Left ventricle myocardium superior (tissue), 1 donor: Measurements from ENCODE around the gene DEFB124. TPM values are rescaled to one million over a fixed set of nuclear protein-coding genes. Genes with fewer than 3 reads are reported as not detected.
"Not testable (repeated sequence)": the region's sequence is repeated elsewhere in the genome, so short reads cannot be mapped to it uniquely, and the experiment has no call there.

Experiments used
- ATAC-seq: fragments of 200-7000 bp; cut with Tn5 transposase; one replicate; pipeline ENCODE4 v1.9.1; 2020; ENCODE audit warnings: mild to moderate bottlenecking, moderate library complexity
- DNase-seq: peaks from one replicate; pipeline ENCODE4 v3.0.0-alpha.2; 2020
- intact Hi-C: fragments of 100-400 bp; cut with micrococcal nuclease; formaldehyde crosslinking; loops from one replicate; pipeline ENCODE4 v1.11.0; 2022
- total RNA-seq: library from RNA; stranded (reverse); fragmentation: NEBNext Ultra II Directional; extraction: Animal tissue kit (Norgen Biotek cat#: 25700); gene quantifications from one replicate; pipeline ENCODE4 v1.2.1, GENCODE V29; 2021
- donor health status: DM: no; HTN: yes; CAD: no; lungs with severe emphysema.

Gene DEFB124
- total RNA-seq, 1 donor from 2014 or later: not detected

DNA sequence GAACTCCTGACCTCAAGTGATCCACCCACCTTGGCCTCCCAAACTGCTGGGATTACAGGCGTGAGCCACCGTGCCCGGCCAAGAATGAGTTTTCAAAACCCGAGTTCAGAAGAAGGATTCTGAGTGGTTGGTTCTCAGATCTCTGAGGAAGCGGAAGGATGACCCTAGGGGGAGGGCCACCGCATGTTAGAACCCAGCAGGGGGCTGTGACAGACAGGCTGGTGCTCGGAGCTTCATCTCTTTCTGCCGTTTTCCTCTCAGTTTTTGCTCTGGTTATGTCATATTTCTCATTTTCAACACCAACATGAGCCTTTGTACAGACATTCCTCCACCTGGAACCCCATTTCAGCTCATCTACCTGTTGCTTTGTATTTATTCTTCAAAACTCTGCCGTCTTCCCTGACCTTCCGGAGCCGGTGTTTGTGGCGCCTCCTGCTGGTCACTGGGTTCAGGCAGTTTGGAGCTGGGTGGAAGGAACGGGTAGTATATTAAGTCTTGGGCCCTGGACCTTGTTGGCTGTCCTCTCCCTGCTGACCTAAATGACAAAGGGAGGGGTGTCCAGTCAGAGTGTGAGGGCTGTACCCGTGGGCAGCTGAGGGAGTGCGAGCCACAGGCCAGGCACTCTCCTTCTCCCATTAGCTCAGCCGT, 34.8 kb downstream of the DEFB124 start, which contains the start of gene DEFB123:
DEFB123 (plus strand) TSS at position 621 of the 648 bp plus-strand sequence. CDS start 67 bp downstream, outside the sequence.
- no peak for DNase-seq

DNA sequence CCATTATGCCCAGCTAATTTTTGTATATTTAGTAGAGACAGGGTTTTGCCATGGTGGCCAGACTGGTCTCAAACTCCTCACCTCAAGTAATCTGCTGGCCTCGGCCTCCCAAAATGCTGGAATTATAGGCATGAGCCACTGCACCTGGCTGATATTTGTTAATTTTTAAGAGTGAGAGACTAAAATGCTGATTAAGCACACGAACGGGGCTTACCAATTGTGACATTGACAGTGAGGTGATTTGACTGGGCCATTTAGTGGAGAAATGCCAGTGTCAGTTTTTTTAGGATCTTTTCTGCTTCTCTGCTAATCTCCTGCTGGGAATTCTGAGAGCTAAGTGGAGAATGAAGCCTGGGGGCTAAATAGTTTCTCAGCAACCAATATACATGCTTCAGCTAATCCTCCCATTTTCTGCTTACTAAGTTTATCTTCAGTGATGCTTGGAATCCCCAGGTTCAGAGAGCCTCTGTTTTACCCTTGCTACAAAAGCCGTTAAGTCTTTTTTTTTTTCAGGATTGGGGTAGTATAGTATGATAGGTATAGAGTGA, 44.3 kb downstream of the DEFB124 start:
- ATAC-seq: no peak
- intact Hi-C loops: no loop called here

More for the DNA sequence above, 34.8 kb downstream of the DEFB124 start, which contains the start of gene DEFB123:
- intact Hi-C loops: no loop called here
- no peak for ATAC-seq

DNA sequence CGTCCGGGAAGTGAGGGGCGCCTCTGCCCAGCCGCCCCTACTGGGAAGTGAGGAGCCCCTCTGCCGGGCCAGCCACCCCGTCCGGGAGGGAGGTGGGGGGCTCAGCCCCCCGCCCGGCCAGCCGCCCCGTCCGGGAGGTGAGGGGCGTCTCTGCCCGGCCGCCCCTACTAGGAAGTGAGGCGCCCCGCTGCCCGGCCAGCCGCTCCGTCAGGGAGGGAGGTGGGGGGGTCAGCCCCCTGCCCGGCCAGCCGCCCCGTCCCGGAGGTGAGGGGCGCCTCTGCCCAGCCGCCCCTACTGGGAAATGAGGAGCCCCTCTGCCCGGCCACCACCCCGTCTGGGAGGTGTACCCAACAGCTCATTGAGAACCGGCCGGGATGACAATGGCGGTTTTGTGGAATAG, 47.4 kb downstream of the DEFB124 start:
- ATAC-seq, DNase-seq, intact Hi-C loops: not testable (repeated sequence)

More for the DNA sequence above, 44.3 kb downstream of the DEFB124 start:
- DNase-seq: no peak

- DNase-seq, intact Hi-C loops, ATAC-seq: not testable (repeated sequence)
Observed at GRCh38 chr20:31426891-31427551, 47.9 kb downstream of the DEFB124 start.

- ATAC-seq: no peak
- no peak for DNase-seq
- intact Hi-C loops: no loop called here
Observed at GRCh38 chr20:31425797-31426196, 49.1 kb downstream of the DEFB124 start.

DNA sequence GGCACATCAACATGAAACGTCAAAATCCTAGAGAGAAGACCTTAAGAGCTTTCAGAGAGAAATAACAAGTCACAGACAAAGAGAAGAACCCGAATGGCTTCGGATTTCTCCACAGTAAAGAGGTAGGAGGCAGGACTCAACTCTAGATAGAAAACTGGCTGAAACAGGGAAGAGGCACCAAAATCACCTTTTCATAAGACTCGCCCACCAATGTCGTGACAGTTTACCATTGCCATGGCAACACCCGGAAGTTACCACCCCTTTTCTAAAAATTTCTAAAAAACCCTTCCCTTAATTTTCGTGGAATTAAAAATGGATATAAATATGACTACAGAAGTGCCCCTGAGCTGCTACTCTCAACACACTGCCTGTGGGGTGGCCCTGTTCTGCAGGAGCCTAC, 56.6 kb downstream of the DEFB124 start:
- DNase-seq (no peak), ATAC-seq (no peak)
- intact Hi-C loops: no loop called here

DNA sequence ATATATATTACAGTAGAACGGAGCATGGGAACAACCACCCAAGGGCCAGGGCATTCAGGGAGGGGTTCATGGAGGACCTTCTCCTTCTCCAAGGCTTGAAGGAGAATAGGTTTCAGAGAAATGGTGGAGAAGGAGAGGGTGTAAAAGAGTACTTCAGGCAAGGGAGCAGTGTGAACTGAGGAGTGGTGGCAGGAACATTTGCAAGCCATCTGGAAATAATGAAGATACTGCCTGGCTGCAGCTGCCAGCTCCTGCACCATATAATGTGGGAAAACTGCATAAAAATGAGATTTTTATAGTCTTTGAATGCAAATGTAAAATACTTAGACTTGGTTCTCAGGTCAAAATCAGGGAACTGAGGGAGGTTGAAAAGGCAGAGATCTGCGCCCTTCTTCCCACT, 59.3 kb downstream of the DEFB124 start:
- DNase-seq: no peak
- intact Hi-C loops: no loop called here
- ATAC-seq: no peak

Other genes starting within 250 kb of the DEFB124 start
- gene DEFB115, start 217.5 kb downstream of the DEFB124 start, total RNA-seq: not detected
- not detected for gene DEFB116, start 166.5 kb downstream of the DEFB124 start, total RNA-seq
- gene DEFB118, start 106.5 kb downstream of the DEFB124 start, total RNA-seq: not detected
- gene DEFB119, start 84.5 kb downstream of the DEFB124 start, total RNA-seq: not detected
- not detected for gene DEFB121, start 68.9 kb downstream of the DEFB124 start, total RNA-seq
- gene DEFB123, start 34.5 kb downstream of the DEFB124 start, total RNA-seq: not detected
- gene REM1, start 161 bp upstream of the DEFB124 start, total RNA-seq: 2.0 TPM
- 39.2 TPM for gene HM13, start 39.3 kb upstream of the DEFB124 start, total RNA-seq
- gene ID1, start 130.2 kb upstream of the DEFB124 start, total RNA-seq: 99.2 TPM
- gene COX4I2, start 162.8 kb upstream of the DEFB124 start, total RNA-seq: 10.1 TPM
- gene BCL2L1, start 247.7 kb upstream of the DEFB124 start, total RNA-seq: 54.8 TPM